Memory B cell (primary cell): ENCODE results near the gene SFI1.
A peak's percentile ranks its signal among the peaks of the same experiment; 100 is the strongest.

Experiments
- ATAC-seq: fragments of 150-1000 bp; cut with Tn5 transposase; 2 replicates; pipeline ENCODE4 v1.10.0; 2021; ENCODE audit warnings: low read depth, mild to moderate bottlenecking, moderate library complexity
- DNase-seq, 2 donors: peaks; one replicate each; pipeline ENCODE4 v3.0.0; 2022; ENCODE audit warnings: low spot score in 2 of 2
- H3K27ac Mint-ChIP-seq: one replicate; pipeline ENCODE4 v1.8.0; 2022; ENCODE audit warnings: mild to moderate bottlenecking, moderate library complexity, mixed read lengths
- H3K27me3 Mint-ChIP-seq: one replicate; pipeline ENCODE4 v1.8.0; 2022; ENCODE audit warnings: mixed read lengths
- H3K36me3 Mint-ChIP-seq: one replicate; pipeline ENCODE4 v1.8.0; 2022; ENCODE audit warnings: mild to moderate bottlenecking, mixed read lengths
- H3K4me1 Mint-ChIP-seq: one replicate; pipeline ENCODE4 v1.8.0; 2022; ENCODE audit warnings: mixed read lengths
- H3K4me3 Mint-ChIP-seq: one replicate; pipeline ENCODE4 v1.8.0; 2022; ENCODE audit warnings: mild to moderate bottlenecking, moderate library complexity, mixed read lengths
- H3K9me3 Mint-ChIP-seq: one replicate; pipeline ENCODE4 v1.8.0; 2022; ENCODE audit warnings: mixed read lengths

Gene SFI1

GRCh38 chr22:31603574-31603973 lies 107.2 kb downstream of the SFI1 start:
- Mint-ChIP-seq H3K4me3 (no peak overlapping the region), H3K27me3 (no peaks in the 10 kb centered on the region), H3K27ac (no peak overlapping the region), H3K36me3 (peaks cover 22% of the 10 kb centered on the region), H3K9me3 (no peaks in the 10 kb centered on the region), H3K4me1 (no peaks in the 10 kb centered on the region)
- ATAC-seq (no peak), DNase-seq (no peak)

DNA sequence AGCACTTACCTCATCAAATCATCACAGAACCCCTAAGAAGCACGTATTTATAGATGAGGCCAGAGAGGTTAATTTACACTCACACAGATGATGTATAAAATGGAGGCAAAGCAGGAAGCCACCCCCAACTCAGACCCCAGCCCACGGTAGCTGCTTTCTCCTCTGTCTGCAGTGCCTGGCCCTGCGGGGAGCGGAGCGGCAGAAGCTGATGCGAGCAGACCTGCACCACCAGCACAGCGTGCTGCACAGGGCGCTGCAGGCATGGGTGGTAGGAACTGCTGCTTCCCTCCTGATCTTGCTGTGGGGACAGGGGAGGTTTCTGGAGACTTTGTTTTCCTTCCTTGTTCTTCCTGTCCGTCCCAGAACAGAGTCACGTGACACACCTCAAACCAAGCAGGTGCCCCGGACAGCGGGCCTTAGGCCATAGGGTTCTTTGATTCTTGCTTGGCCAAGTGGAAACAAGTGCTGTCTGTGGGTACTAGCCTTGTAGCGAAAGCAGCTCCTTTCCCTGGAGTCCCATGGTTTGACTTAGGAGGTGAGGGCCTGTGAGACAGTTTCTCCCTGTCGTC lies 107.9 kb downstream of the SFI1 start:
- Mint-ChIP-seq H3K36me3 (peaks cover 22% of the 10 kb centered on the region), H3K27ac (no peak overlapping the region), H3K4me1 (no peaks in the 10 kb centered on the region), H3K27me3 (no peaks in the 10 kb centered on the region), H3K9me3 (no peaks in the 10 kb centered on the region), H3K4me3 (no peak overlapping the region)
- no peak for DNase-seq
- ATAC-seq, result no peak

DNA sequence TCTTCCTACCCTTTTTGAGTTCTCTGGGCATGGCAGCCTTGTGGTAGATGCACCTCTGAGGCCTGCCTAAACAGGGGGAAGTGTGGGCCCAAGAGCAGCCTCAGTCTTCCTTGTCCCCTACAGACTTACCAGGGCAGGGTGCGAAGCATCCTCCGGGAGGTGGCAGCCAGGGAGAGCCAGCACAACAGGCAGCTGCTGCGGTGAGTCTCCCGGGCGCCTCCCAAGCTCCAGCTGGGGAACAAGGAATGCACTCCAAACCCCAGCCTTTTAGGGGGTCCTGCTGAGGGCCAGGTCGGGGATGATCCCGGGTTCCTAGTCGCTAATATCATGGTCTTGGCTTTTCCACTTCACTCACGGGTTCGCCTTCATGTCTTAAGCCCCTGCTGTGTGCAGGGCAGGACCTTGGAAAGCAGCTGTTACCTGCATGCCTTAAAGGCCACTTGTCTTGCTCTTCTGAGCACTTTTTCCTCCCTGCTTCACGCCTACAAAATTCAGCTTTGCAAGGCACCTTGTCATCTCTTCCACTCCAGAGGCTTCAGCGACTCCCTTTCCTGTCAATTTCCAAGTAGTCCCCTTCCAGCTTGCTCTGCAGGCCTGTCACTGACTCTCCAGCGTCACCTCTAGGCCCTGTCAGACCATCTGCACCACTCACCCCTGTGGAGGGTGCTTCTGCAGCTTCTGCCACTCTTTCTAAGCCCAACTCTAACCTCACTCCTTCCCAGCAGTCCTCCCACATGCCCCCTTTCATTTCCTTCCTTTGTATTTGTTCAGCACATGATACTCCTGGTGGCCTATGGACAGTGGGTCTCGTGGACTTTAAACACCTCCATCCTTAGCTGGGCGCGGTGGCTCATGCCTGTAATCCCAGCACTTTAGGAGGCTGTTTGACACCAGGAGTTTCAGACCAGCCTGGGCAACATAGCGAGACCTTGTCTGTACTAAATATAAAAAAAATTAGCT lies 108.7 kb downstream of the SFI1 start:
- DNase-seq (no peak), ATAC-seq (no peak)
- Mint-ChIP-seq H3K4me1 (no peaks in the 10 kb centered on the region), H3K9me3 (no peaks in the 10 kb centered on the region), H3K36me3 (peaks cover 22% of the 10 kb centered on the region), H3K27me3 (no peaks in the 10 kb centered on the region), H3K27ac (no peak overlapping the region), H3K4me3 (no peak overlapping the region)

DNA sequence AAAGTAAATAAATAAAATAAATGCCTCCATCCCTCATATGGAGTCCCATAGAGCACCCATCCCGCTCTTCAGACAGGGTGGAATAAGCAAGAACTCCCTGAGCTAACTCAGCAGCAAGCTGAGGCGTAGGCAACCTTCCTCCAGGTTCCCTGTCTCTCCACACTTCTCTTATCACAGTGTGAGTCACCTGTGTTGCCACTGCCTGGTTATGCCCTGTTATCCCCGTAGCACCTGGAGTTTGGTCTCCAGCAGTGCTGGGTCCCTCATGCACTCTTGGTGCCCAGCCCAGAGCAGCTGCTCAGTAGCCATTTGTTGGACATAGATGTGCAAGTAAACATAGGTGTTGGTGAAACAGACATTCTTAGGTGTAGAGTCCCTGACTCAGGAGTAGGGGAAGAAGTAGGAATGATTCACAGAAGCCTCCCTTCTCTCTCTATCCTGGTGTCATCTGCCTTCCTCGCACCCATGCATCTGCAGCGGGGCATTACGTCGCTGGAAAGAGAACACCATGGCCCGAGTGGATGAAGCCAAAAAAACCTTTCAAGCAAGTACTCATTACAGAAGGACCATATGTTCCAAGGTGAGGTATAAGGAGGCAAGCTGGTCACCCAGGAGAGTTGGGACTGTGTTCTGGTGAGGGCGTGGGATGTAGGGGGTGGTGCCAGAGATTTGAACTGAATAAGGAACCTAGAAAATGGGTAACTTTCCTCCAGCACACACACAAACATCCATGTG lies 109.7 kb downstream of the SFI1 start:
- Mint-ChIP-seq H3K36me3 (peaks cover 19% of the 10 kb centered on the region), H3K27ac (no peak overlapping the region), H3K4me1 (no peaks in the 10 kb centered on the region), H3K27me3 (no peaks in the 10 kb centered on the region), H3K4me3 (no peak overlapping the region), H3K9me3 (no peaks in the 10 kb centered on the region)
- DNase-seq (no peak), ATAC-seq (no peak)

- Mint-ChIP-seq H3K27ac (no peak overlapping the region), H3K4me1 (peaks cover under 1% of the 10 kb centered on the region), H3K4me3 (no peak overlapping the region), H3K27me3 (no peaks in the 10 kb centered on the region), H3K9me3 (no peaks in the 10 kb centered on the region), H3K36me3 (peaks cover 16% of the 10 kb centered on the region)
- DNase-seq (no peak), ATAC-seq (no peak)
These were observed 111.4 kb downstream of the SFI1 start for GRCh38 chr22:31607696-31608095.

DNA sequence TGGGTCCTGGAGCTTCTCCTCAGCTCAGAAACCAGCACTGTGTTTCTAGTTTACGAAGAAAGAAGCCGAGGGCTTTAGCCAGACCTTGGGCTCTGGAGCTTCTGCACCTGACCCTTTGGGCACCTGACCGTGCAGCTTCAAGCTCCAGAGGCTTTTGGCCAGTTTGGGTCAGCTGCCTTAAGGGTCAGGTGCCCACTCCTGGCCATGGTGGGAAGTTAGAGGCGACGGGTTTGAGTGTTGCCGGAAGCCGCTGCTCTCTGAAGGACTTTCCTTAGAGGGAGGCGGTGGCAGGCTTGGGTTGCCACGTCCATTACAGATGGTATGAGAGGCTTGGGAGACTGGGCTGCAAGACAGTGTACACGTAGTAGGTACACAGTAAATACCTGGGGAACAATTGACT lies 113.4 kb downstream of the SFI1 start:
- Mint-ChIP-seq H3K4me1 (peaks cover 11% of the 10 kb centered on the region), H3K27me3 (no peaks in the 10 kb centered on the region), H3K4me3 (no peak overlapping the region), H3K9me3 (no peaks in the 10 kb centered on the region), H3K36me3 (peaks cover 17% of the 10 kb centered on the region), H3K27ac (no peak overlapping the region)
- DNase-seq (no peak), ATAC-seq (no peak)

GRCh38 chr22:31610611-31611010 lies 114.3 kb downstream of the SFI1 start:
- no peaks in the 10 kb centered on the region for H3K9me3 Mint-ChIP-seq
- peaks cover 15% of the 10 kb centered on the region for H3K36me3 Mint-ChIP-seq
- ATAC-seq (no peak), DNase-seq (no peak)
- no peak overlapping the region for H3K4me3 Mint-ChIP-seq
- peak overlapping the region; percentile 8 for H3K27ac Mint-ChIP-seq
- no peaks in the 10 kb centered on the region for H3K27me3 Mint-ChIP-seq
- peaks cover 17% of the 10 kb centered on the region for H3K4me1 Mint-ChIP-seq

DNA sequence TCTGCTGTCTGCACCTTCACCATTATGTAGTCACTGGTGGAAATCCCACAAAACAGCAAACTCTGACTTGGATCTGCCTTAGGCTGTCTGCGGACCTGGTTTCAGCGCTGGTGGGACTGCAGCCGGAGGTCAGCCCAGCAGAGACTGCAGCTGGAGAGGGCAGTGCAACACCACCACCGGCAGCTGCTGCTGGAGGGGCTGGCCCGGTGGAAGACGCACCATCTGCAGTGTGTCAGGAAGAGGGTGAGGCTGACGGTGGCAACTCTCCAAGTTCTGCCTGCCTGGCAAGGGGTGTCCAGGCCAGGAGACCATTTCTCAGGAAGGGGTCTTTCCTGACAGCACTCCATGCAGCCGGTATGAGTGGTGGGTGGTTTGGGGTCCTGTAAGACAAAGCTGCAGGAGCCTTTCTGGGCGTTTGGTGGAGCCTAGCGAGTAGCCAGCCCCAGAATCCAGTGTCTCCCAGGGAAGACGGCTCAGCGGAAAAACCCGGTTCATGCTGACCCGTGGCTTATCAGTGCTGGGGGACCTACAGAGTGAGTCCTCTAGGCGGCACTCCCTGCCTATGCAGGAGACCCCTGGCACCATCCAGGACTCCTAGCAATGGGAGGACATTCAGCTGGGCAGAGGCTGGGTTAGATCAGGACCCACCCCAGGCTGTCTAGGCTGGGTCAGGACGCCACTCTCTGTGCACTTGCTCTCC lies 114.9 kb downstream of the SFI1 start:
- H3K36me3 Mint-ChIP-seq, result peaks cover 11% of the 10 kb centered on the region
- peak overlapping the region; percentile 8 for H3K27ac Mint-ChIP-seq
- H3K9me3 Mint-ChIP-seq, result no peaks in the 10 kb centered on the region
- H3K27me3 Mint-ChIP-seq, result no peaks in the 10 kb centered on the region
- H3K4me3 Mint-ChIP-seq, result no peak overlapping the region
- ATAC-seq, result no peak
- peaks cover 23% of the 10 kb centered on the region for H3K4me1 Mint-ChIP-seq
- DNase-seq, result no peak

- DNase-seq (no peak), ATAC-seq (no peak)
- Mint-ChIP-seq H3K4me3 (no peak overlapping the region), H3K27ac (no peak overlapping the region), H3K27me3 (no peaks in the 10 kb centered on the region), H3K9me3 (no peaks in the 10 kb centered on the region), H3K36me3 (peaks cover 12% of the 10 kb centered on the region), H3K4me1 (peaks cover 30% of the 10 kb centered on the region)
These were observed 116.6 kb downstream of the SFI1 start for GRCh38 chr22:31612891-31613285.

GRCh38 chr22:31613286-31613903 lies 117.1 kb downstream of the SFI1 start:
- DNase-seq (no peak), ATAC-seq (no peak)
- H3K4me3 Mint-ChIP-seq, result no peak overlapping the region
- H3K9me3 Mint-ChIP-seq, result no peaks in the 10 kb centered on the region
- peaks cover 9% of the 10 kb centered on the region for H3K36me3 Mint-ChIP-seq
- H3K27ac Mint-ChIP-seq, result no peak overlapping the region
- H3K27me3 Mint-ChIP-seq, result no peaks in the 10 kb centered on the region
- H3K4me1 Mint-ChIP-seq, result peaks cover 30% of the 10 kb centered on the region

GRCh38 chr22:31613904-31614296 lies 117.6 kb downstream of the SFI1 start:
- Mint-ChIP-seq H3K27me3 (no peaks in the 10 kb centered on the region), H3K27ac (peak overlapping the region; percentile 80), H3K4me1 (peaks cover 30% of the 10 kb centered on the region), H3K4me3 (no peak overlapping the region), H3K9me3 (no peaks in the 10 kb centered on the region), H3K36me3 (peaks cover 11% of the 10 kb centered on the region)
- DNase-seq, result no peak
- no peak for ATAC-seq

GRCh38 chr22:31614781-31615490 lies 118.6 kb downstream of the SFI1 start:
- H3K9me3 Mint-ChIP-seq, result no peaks in the 10 kb centered on the region
- H3K36me3 Mint-ChIP-seq, result peaks cover 12% of the 10 kb centered on the region
- no peaks in the 10 kb centered on the region for H3K27me3 Mint-ChIP-seq
- ATAC-seq (no peak), DNase-seq (no peak)
- H3K27ac Mint-ChIP-seq, result peak overlapping the region; percentile 80
- H3K4me3 Mint-ChIP-seq, result no peak overlapping the region
- peaks cover 30% of the 10 kb centered on the region for H3K4me1 Mint-ChIP-seq

- Mint-ChIP-seq H3K4me1 (peaks cover 30% of the 10 kb centered on the region), H3K4me3 (peak overlapping the region; percentile 2), H3K27ac (peak overlapping the region; percentile 80), H3K9me3 (no peaks in the 10 kb centered on the region), H3K36me3 (peaks cover 12% of the 10 kb centered on the region), H3K27me3 (no peaks in the 10 kb centered on the region)
- DNase-seq, result no peak
- ATAC-seq, result no peak
These were observed 119.1 kb downstream of the SFI1 start for GRCh38 chr22:31615491-31615860.
